Natural killer cell (primary cell): Measurements from ENCODE around the gene EPHA4. TPM values are rescaled to one million over a fixed set of nuclear protein-coding genes. Genes with fewer than 3 reads are reported as not detected.

Experiments used
- ATAC-seq, 3 donors: fragments of 150-1000 bp in 2 of 3; fragments of 200-7000 bp in 1 of 3; cut with Tn5 transposase; 1 replicate in 1 of 3; 2 replicates in 2 of 3; pipeline ENCODE4 v1.10.0; 2021; ENCODE audit warnings: mild to moderate bottlenecking in 2 of 3, moderate library complexity in 2 of 3
- DNase-seq, 2 donors: peaks; one replicate each; pipeline versions ENCODE4 v3.0.0 to v3.0.0-alpha.2; 2013 to 2021; ENCODE audit warnings: mixed read lengths in 1 of 2
- H3K27ac ChIP-seq: one replicate; pipeline ENCODE4 v1.5.1; 2013; ENCODE audit warnings: mild to moderate bottlenecking, low read length
- H3K27me3 ChIP-seq: one replicate; pipeline ENCODE4 v1.6.1; 2013; ENCODE audit warnings: low read length; ENCODE audit not compliant: control insufficient read depth, insufficient read depth
- H3K36me3 ChIP-seq: one replicate; pipeline ENCODE4 v1.6.1; 2013; ENCODE audit warnings: low read length; ENCODE audit not compliant: control insufficient read depth, insufficient read depth
- H3K4me1 ChIP-seq: one replicate; pipeline ENCODE4 v1.6.1; 2013; ENCODE audit warnings: low read length; ENCODE audit not compliant: control insufficient read depth, insufficient read depth
- H3K4me3 ChIP-seq: one replicate; pipeline ENCODE4 v1.5.1; 2013; ENCODE audit warnings: low read length
- H3K9me3 ChIP-seq: one replicate; pipeline ENCODE4 v1.6.1; 2013; ENCODE audit warnings: low read length; ENCODE audit not compliant: control insufficient read depth, insufficient read depth
- H3K27ac Mint-ChIP-seq, 2 donors: one replicate each; pipeline ENCODE4 v1.8.0; 2022; ENCODE audit warnings: mild to moderate bottlenecking in 2 of 2, mixed read lengths in 2 of 2, moderate library complexity in 1 of 2
- H3K27me3 Mint-ChIP-seq, 2 donors: one replicate each; pipeline ENCODE4 v1.8.0; 2022; ENCODE audit warnings: low read depth in 2 of 2, mixed read lengths in 2 of 2
- H3K36me3 Mint-ChIP-seq: one replicate; pipeline ENCODE4 v1.8.0; 2022; ENCODE audit warnings: mixed read lengths
- H3K4me1 Mint-ChIP-seq, 2 donors: one replicate each; pipeline ENCODE4 v1.8.0; 2022; ENCODE audit warnings: mixed read lengths in 2 of 2
- H3K4me3 Mint-ChIP-seq: one replicate; pipeline ENCODE4 v1.8.0; 2022; ENCODE audit warnings: mild to moderate bottlenecking, moderate library complexity, mixed read lengths
- H3K9me3 Mint-ChIP-seq, 2 donors: one replicate each; pipeline ENCODE4 v1.8.0; 2022; ENCODE audit warnings: mixed read lengths in 2 of 2
- WGBS: methylation state at CpG from one replicate; pipeline ENCODE4 v1.1.7; 2013; ENCODE audit warnings: missing lambda C conversion rate; ENCODE audit not compliant: insufficient coverage; 5-methylcytosine and 5-hydroxymethylcytosine counted together
- intact Hi-C: fragments of 100-400 bp; cut with micrococcal nuclease; formaldehyde crosslinking; loops from one replicate; pipeline ENCODE4 v1.14.2; 2022
- total RNA-seq, 4 donors: library from RNA; stranded (reverse); fragments of 120-200 nt in 1 of 4; gene quantifications; one replicate each; pipeline versions ENCODE4 v1.2.3 to v1.2.4, GENCODE V29; 2013 to 2022
- TF ChIP-seq, protein P1 (sequence below): fragments of 200-600 bp; IDR thresholded peaks from one replicate; pipeline ENCODE4 v1.8.0; 2022; ENCODE audit warnings: antibody characterized with exemption

Gene EPHA4
- total RNA-seq, 3 donors from 2014 or later (not counting 1 experiment from before 2014, with no cell fraction given) = 27.2 to 48.6 (median 44.7) TPM

- Histone ChIP-seq H3K4me1 (no peaks in the 10 kb centered on the region), H3K27me3 (no peaks in the 10 kb centered on the region), H3K4me3 (no peak overlapping the region), H3K27ac (no peak overlapping the region), H3K36me3 (no peaks in the 10 kb centered on the region), H3K9me3 (no peaks in the 10 kb centered on the region)
- 7% methylated on average over 2 of the region's 2 CpGs for WGBS
- peaks cover 3 to 8% of the 10 kb centered on the region in 2 donors for H3K27me3 Mint-ChIP-seq
- no peak for ATAC-seq
- no peaks in the 10 kb centered on the region for H3K9me3 Mint-ChIP-seq
- TF ChIP-seq, protein P1, sequence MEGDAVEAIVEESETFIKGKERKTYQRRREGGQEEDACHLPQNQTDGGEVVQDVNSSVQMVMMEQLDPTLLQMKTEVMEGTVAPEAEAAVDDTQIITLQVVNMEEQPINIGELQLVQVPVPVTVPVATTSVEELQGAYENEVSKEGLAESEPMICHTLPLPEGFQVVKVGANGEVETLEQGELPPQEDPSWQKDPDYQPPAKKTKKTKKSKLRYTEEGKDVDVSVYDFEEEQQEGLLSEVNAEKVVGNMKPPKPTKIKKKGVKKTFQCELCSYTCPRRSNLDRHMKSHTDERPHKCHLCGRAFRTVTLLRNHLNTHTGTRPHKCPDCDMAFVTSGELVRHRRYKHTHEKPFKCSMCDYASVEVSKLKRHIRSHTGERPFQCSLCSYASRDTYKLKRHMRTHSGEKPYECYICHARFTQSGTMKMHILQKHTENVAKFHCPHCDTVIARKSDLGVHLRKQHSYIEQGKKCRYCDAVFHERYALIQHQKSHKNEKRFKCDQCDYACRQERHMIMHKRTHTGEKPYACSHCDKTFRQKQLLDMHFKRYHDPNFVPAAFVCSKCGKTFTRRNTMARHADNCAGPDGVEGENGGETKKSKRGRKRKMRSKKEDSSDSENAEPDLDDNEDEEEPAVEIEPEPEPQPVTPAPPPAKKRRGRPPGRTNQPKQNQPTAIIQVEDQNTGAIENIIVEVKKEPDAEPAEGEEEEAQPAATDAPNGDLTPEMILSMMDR = no peak
- intact Hi-C loops = no loop called here
- no peak overlapping the region for H3K4me3 Mint-ChIP-seq
- DNase-seq = no peak
- no peak overlapping the region for H3K27ac Mint-ChIP-seq
- no peaks in the 10 kb centered on the region for H3K36me3 Mint-ChIP-seq
- H3K4me1 Mint-ChIP-seq = peaks cover 0 to 6% of the 10 kb centered on the region in 2 donors
Observed at GRCh38 chr2:221377597-221377996, 194.5 kb downstream of the EPHA4 start.

- no peaks in the 10 kb centered on the region for H3K9me3 ChIP-seq
Observed at GRCh38 chr2:221377066-221377465, 195.0 kb downstream of the EPHA4 start.

DNA sequence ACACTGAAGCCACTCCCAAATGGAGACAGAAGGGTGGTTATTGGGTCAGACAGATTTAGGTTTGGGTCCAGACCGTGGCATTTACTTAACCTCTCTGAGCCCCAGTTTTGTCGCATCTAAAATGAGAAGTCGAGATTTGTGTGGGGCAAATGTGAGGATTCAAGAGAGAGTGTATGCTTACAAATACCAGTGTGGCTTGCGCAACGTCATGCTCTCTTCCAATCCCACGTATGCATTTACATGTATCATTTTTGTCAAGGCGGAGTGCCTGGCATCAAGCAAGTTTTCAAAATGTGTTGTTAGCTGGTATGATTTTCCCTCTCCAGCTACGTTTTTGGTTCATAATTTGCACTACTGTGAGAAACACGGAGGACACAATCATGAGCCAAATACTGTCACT is 197.9 kb downstream of the EPHA4 start:
- H3K36me3 Mint-ChIP-seq = no peaks in the 10 kb centered on the region
- TF ChIP-seq, protein P1 = no peak
- no peaks in the 10 kb centered on the region for H3K4me1 Mint-ChIP-seq
- intact Hi-C loops = no loop called here
- no peak overlapping the region for H3K4me3 Mint-ChIP-seq
- ATAC-seq = no peak
- no peaks in the 10 kb centered on the region for H3K9me3 ChIP-seq
- H3K9me3 Mint-ChIP-seq = no peaks in the 10 kb centered on the region
- peaks cover 11 to 37% of the 10 kb centered on the region in 2 donors for H3K27me3 Mint-ChIP-seq
- no peaks in the 10 kb centered on the region for H3K36me3 ChIP-seq
- no peak overlapping the region for H3K27ac Mint-ChIP-seq
- H3K4me1 ChIP-seq = no peaks in the 10 kb centered on the region
- no peak for DNase-seq
- no peak overlapping the region for H3K4me3 ChIP-seq
- WGBS = 91% methylated on average over 9 of the region's 9 CpGs
- H3K27me3 ChIP-seq = no peaks in the 10 kb centered on the region
- no peak overlapping the region for H3K27ac ChIP-seq

More at GRCh38 chr2:221377066-221377465, 195.0 kb downstream of the EPHA4 start:
- H3K27ac ChIP-seq = no peak overlapping the region
- H3K27me3 ChIP-seq = no peaks in the 10 kb centered on the region
- TF ChIP-seq, protein P1 = no peak
- 79% methylated on average over 2 of the region's 2 CpGs for WGBS
- peaks cover 3 to 13% of the 10 kb centered on the region in 2 donors for H3K27me3 Mint-ChIP-seq
- peaks cover 0 to 6% of the 10 kb centered on the region in 2 donors for H3K4me1 Mint-ChIP-seq
- H3K27ac Mint-ChIP-seq = no peak overlapping the region
- no peak overlapping the region for H3K4me3 ChIP-seq
- H3K4me3 Mint-ChIP-seq = no peak overlapping the region
- ATAC-seq (no peak), DNase-seq (no peak)
- no peaks in the 10 kb centered on the region for H3K36me3 ChIP-seq
- intact Hi-C loops = no loop called here
- H3K36me3 Mint-ChIP-seq = no peaks in the 10 kb centered on the region
- H3K9me3 Mint-ChIP-seq = no peaks in the 10 kb centered on the region
- no peaks in the 10 kb centered on the region for H3K4me1 ChIP-seq

- no peak for ATAC-seq
- TF ChIP-seq, protein P1 = no peak
- peaks cover 11 to 38% of the 10 kb centered on the region in 2 donors for H3K27me3 Mint-ChIP-seq
- no peaks in the 10 kb centered on the region for H3K27me3 ChIP-seq
- no peaks in the 10 kb centered on the region for H3K4me1 Mint-ChIP-seq
- DNase-seq = no peak
- H3K27ac Mint-ChIP-seq = no peak overlapping the region
- no peaks in the 10 kb centered on the region for H3K36me3 ChIP-seq
- no peaks in the 10 kb centered on the region for H3K36me3 Mint-ChIP-seq
- no peaks in the 10 kb centered on the region for H3K9me3 ChIP-seq
- no peak overlapping the region for H3K4me3 ChIP-seq
- intact Hi-C loops = no loop called here
- H3K4me1 ChIP-seq = no peaks in the 10 kb centered on the region
- H3K9me3 Mint-ChIP-seq = no peaks in the 10 kb centered on the region
- no peak overlapping the region for H3K4me3 Mint-ChIP-seq
- 100% methylated on average over 4 of the region's 7 CpGs for WGBS
- no peak overlapping the region for H3K27ac ChIP-seq
Observed at GRCh38 chr2:221372907-221373306, 199.2 kb downstream of the EPHA4 start.
